Calu3 (cell line): Measurements from ENCODE around the gene FAM193B. TPM values are rescaled to one million over a fixed set of nuclear protein-coding genes. Genes with fewer than 3 reads are reported as not detected.

Experiments used
- BruUV-seq: library from RNA; stranded (reverse); fragments of 400-500 nt; replicated peaks from 2 replicates; lab custom pipeline; 2021; lab: Mats Ljungman, UMichigan
- CTCF ChIA-PET: fragments of 300-600 bp; sonication (Branson Sonifier 250); formaldehyde crosslinking; loops from one replicate; lab custom pipeline; 2022; ENCODE audit warnings: antibody characterized with exemption; lab: Charles Lee
- DNase-seq: peaks from one replicate; pipeline ENCODE4 v3.0.0; 2022
- H3K27ac Mint-ChIP-seq: one replicate; pipeline ENCODE4 v1.8.0; 2022; ENCODE audit warnings: mixed read lengths; ENCODE audit not compliant: unreplicated experiment
- H3K27me3 Mint-ChIP-seq: one replicate; pipeline ENCODE4 v1.8.0; 2022; ENCODE audit warnings: mixed read lengths; ENCODE audit not compliant: unreplicated experiment
- H3K36me3 Mint-ChIP-seq: one replicate; pipeline ENCODE4 v1.8.0; 2022; ENCODE audit warnings: mild to moderate bottlenecking, moderate library complexity, mixed read lengths; ENCODE audit not compliant: insufficient read depth, unreplicated experiment
- H3K4me1 Mint-ChIP-seq: one replicate; pipeline ENCODE4 v1.8.0; 2022; ENCODE audit warnings: mild to moderate bottlenecking, low read depth, mixed read lengths; ENCODE audit not compliant: unreplicated experiment
- H3K4me3 Mint-ChIP-seq: one replicate; pipeline ENCODE4 v1.8.0; 2022; ENCODE audit warnings: mild to moderate bottlenecking, low read depth, moderate library complexity, mixed read lengths; ENCODE audit not compliant: unreplicated experiment
- H3K9me3 Mint-ChIP-seq: one replicate; pipeline ENCODE4 v1.8.0; 2022; ENCODE audit warnings: low read depth, mixed read lengths; ENCODE audit not compliant: unreplicated experiment
- CTCF ChIP-seq: fragments of 200-600 bp; IDR thresholded peaks from one replicate; pipeline ENCODE4 v1.8.0; 2022; ENCODE audit warnings: antibody characterized with exemption; ENCODE audit not compliant: unreplicated experiment
- intact Hi-C: fragments of 100-400 bp; cut with micrococcal nuclease; formaldehyde crosslinking; loops from one replicate; pipeline ENCODE4 v1.10.0; 2022; ENCODE audit not compliant: unreplicated experiment
- total RNA-seq: library from RNA; stranded (reverse); gene quantifications from 2 replicates; pipeline ENCODE4 v1.2.3, GENCODE V29; 2022

Gene FAM193B
- total RNA-seq, 1 experiment from 2014 or later: 97.0 TPM

DNA sequence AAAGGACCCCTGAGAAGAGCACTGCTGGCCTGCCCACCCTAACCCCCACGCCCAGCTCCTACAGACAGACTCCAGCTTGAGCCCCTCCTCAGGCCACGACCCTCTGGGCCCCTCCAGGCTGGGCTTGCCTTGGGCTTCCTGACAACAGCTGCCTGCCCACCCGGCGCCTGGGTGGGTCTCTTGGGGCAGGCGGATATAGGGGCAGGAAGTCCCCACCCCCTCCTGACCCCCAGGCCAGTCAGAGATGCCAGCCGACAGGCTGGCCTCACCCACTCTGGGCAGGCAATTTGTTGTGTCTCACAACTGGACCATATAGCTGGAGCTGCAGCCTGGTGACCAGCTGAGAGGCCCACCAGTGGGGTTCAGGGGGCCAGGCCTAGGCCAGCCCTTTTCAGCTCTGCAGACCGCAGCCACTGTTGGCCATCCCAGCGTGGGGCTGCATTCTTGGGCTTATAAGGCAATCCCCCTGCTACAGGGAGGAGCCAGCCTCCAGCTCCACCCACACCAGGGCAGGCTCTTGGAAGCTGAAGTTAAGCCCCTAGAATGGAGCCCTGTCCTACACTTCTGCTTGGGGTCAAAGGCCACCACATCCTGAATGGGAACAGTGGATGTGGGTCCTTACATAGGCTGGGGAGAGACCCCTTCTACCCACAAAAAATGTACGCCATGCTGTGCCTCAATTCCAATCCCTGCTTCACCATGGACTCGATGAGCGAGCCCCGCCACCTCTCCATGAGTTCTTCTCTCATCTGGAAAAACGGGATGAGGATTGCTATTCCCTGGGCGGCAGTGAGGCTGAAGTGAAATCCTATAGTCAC, 58.9 kb downstream of the FAM193B start:
- intact Hi-C loops: loop anchor here (2.0 kb wide), 1 partner anchor 39 kb away; no protein-coding TSS in a partner anchor
- Mint-ChIP-seq H3K27me3 (peaks cover 20% of the 10 kb centered on the region), H3K4me1 (peaks cover 30% of the 10 kb centered on the region), H3K27ac (peak overlapping the region; percentile 78), H3K36me3 (peaks cover 84% of the 10 kb centered on the region), H3K4me3 (peak overlapping the region; percentile 68), H3K9me3 (no peaks in the 10 kb centered on the region)
- DNase-seq: peak; percentile 81
- CTCF ChIA-PET: interaction anchor here (0.7 to 5.1 kb wide), 12 partner anchors 17 to 409 kb away, joined by 3 to 27 read pairs (median 4); partner anchors contain the start of gene FGFR4
- peak; percentile 3 for TF ChIP-seq CTCF
- TSS peak; percentile 17 for BruUV-seq

DNA sequence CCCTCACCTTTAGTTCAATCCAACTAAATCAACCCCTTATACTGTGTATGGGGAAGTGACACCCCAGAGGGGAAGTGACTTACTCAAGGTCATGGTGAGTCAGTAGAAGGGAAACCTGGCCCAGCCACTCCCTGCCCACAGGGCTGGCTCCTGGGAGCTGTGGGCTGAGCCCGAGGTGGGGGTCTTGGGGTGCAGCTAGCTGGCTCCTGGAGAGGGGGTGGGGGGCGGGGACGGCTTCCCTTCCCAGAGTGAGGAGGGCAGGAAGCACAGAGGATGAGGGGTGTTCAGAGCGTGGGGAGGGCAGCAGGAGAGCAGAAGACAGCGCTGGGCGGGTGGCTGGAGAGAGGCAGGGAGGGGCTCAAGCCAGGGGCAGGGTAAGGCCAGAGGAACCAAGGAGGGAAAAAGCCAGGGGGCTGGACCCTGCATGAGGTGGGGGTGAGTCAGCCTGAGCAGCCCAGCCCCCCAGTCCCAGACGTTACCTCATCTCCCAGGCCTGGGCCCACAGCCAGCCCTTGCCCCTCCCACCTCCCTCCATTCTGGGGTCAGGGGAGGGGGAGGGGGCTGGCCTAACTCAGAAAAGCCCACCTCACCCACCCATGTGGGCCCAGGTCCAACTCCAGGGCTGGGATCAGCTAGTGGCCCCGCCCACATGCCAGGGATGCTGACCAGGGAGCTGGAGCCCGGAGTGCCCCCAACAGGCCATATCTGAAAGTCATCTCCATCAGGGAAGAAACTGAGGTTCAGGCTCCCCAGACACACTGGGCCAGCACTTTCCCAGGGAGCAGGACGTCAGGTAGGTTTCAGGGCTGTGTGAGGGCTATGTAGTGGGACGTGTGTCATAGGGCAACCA, 59.8 kb downstream of the FAM193B start:
- Mint-ChIP-seq H3K9me3 (no peaks in the 10 kb centered on the region), H3K27me3 (peaks cover 18% of the 10 kb centered on the region), H3K36me3 (peaks cover 93% of the 10 kb centered on the region), H3K27ac (peak overlapping the region; percentile 78), H3K4me3 (peak overlapping the region; percentile 68), H3K4me1 (peaks cover 28% of the 10 kb centered on the region)
- CTCF ChIA-PET: interaction anchor here (0.6 to 5.1 kb wide), 12 partner anchors 12 to 1008 kb away, joined by 3 to 27 read pairs (median 4); no protein-coding TSS in a partner anchor
- peak; percentile 35 for TF ChIP-seq CTCF
- DNase-seq: peak; percentile 95
- intact Hi-C loops: no loop called here
- BruUV-seq: no TSS peak

GRCh38 chr5:177493795-177494345, 60.5 kb downstream of the FAM193B start:
- Mint-ChIP-seq H3K36me3 (peaks cover 99% of the 10 kb centered on the region), H3K9me3 (no peaks in the 10 kb centered on the region), H3K27ac (peak overlapping the region; percentile 78), H3K27me3 (peaks cover 11% of the 10 kb centered on the region), H3K4me1 (peaks cover 26% of the 10 kb centered on the region), H3K4me3 (peak overlapping the region; percentile 68)
- no peak for DNase-seq
- CTCF ChIA-PET: interaction anchor here (0.6 to 5.1 kb wide), 4 partner anchors 15 to 1007 kb away, joined by 3 to 18 read pairs (median 4); no protein-coding TSS in a partner anchor
- no peak for TF ChIP-seq CTCF
- BruUV-seq: TSS peak; percentile 0
- intact Hi-C loops: no loop called here

DNA sequence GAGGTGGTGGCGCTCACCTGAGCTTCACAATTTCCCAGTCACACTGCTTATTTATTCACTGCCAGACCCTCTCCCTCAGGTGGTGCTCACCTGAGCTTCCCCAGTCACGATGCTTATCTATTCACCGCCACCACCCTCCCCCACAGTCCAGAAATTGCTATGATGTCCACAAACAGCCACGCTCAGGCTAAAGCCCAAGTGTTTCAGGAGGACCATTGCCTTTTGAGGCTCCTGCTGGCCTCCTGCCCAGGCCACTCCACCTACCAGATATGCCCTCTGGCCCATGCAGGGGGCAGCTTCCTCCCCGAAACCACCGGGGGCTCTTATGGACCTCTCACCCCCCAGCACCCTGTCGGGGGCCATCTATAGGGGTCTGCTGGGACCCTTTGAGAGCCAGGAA, 61.5 kb downstream of the FAM193B start:
- no peak for TF ChIP-seq CTCF
- Mint-ChIP-seq H3K9me3 (no peaks in the 10 kb centered on the region), H3K27me3 (peaks cover under 1% of the 10 kb centered on the region), H3K36me3 (peaks cover 99% of the 10 kb centered on the region), H3K27ac (peak overlapping the region; percentile 78), H3K4me3 (peak overlapping the region; percentile 8), H3K4me1 (peaks cover 15% of the 10 kb centered on the region)
- no TSS peak for BruUV-seq
- DNase-seq: no peak
- CTCF ChIA-PET: no interaction called here
- intact Hi-C loops: no loop called here
